ENCODE data around the gene DNAJC5.

DNA sequence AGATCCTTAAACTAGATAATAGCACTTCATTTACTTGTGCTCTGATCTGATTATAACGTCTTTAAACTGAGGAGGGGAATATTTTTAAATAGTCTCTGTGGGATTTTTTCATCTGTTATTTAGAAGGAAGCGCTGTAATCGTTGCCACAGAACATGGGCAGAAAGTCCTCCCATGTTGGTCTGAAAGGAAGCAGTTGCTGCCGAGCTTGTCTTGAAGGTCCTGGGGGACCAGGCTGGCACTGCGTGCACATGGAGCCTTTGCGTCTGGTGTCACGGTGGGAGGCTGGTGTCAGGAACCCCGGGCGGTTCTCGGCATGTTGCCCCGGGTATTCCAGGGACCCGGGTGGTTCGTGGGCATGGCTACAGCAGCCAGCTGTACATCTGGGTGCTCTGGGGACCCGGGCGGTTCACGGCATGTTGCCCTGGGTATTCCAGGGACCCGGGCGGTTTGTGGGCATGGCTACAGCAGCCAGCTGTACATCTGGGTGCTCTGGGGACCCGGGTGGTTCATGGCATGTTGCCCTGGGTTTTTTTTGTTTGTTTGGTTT lies 18.4 kb upstream of the DNAJC5 start:
- TF ChIP-seq, protein P1, sequence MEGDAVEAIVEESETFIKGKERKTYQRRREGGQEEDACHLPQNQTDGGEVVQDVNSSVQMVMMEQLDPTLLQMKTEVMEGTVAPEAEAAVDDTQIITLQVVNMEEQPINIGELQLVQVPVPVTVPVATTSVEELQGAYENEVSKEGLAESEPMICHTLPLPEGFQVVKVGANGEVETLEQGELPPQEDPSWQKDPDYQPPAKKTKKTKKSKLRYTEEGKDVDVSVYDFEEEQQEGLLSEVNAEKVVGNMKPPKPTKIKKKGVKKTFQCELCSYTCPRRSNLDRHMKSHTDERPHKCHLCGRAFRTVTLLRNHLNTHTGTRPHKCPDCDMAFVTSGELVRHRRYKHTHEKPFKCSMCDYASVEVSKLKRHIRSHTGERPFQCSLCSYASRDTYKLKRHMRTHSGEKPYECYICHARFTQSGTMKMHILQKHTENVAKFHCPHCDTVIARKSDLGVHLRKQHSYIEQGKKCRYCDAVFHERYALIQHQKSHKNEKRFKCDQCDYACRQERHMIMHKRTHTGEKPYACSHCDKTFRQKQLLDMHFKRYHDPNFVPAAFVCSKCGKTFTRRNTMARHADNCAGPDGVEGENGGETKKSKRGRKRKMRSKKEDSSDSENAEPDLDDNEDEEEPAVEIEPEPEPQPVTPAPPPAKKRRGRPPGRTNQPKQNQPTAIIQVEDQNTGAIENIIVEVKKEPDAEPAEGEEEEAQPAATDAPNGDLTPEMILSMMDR (IDR thresholded peaks at IDR 0.05; ENCODE audit: insufficient read depth, low read length, poor library complexity, severe bottlenecking), result no peak
- no peak for TF ChIP-seq EZH2phosphoT487 (conservative IDR thresholded peaks at IDR 0.05; ENCODE audit: low read length)

Measured in SU-DHL-6 (cell line).